ENCODE measurements around the gene WDSUB1. TPM values are rescaled to one million over a fixed set of nuclear protein-coding genes. Genes with fewer than 3 reads are reported as not detected.

WDSUB1 gene
- total RNA-seq, 1 experiment from 2014 or later, result 16.5 TPM

GRCh38 chr2:159204381-159205144 is 81.9 kb downstream of the WDSUB1 start:
- no TSS peak for BruUV-seq (replicated peaks)
- CTCF ChIA-PET, result no interaction called here

GRCh38 chr2:159202568-159203071 is 83.9 kb downstream of the WDSUB1 start:
- Histone ChIP-seq H3K36me3 (ENCODE audit: control insufficient read depth, insufficient read depth, low read length) (no peaks in the 10 kb centered on the region; the same call in 1 of the 2 replicates), H3K9me3 (no peaks in the 10 kb centered on the region), H3K4me3 (ENCODE audit: low read depth, low read length) (no peak overlapping the region), H3K27me3 (replicated peaks; ENCODE audit: control insufficient read depth, insufficient read depth, low read length) (no peaks in the 10 kb centered on the region), H3K4me1 (no peaks in the 10 kb centered on the region)
- Mint-ChIP-seq H3K4me1 (ENCODE audit: low read depth, unreplicated experiment) (no peaks in the 10 kb centered on the region), H3K9me3 (ENCODE audit: unreplicated experiment) (no peaks in the 10 kb centered on the region), H3K27me3 (ENCODE audit: insufficient read depth, unreplicated experiment) (no peaks in the 10 kb centered on the region), H3K36me3 (ENCODE audit: insufficient read depth, unreplicated experiment) (peaks cover 21% of the 10 kb centered on the region), H3K27ac (ENCODE audit: unreplicated experiment) (no peak overlapping the region), H3K4me3 (ENCODE audit: unreplicated experiment) (no peak overlapping the region)
- DNase-seq, result no peak
- TF ChIP-seq CTCF (IDR thresholded peaks at IDR 0.05; ENCODE audit: insufficient read depth in 1 of 2, low read depth in 1 of 2, low read length in 1 of 2, severe bottlenecking in 1 of 2, unreplicated experiment in 1 of 2), result no peak
- no TSS peak for BruUV-seq (replicated peaks)
- intact Hi-C loops (cut with micrococcal nuclease; ENCODE audit: unreplicated experiment), result loop anchor here (5.0 kb wide), 1 partner anchor 1360 kb away; no protein-coding TSS in a partner anchor
- ChIA-PET POLR2A (no interaction called here), CTCF (no interaction called here)

More at GRCh38 chr2:159204381-159205144, 81.9 kb downstream of the WDSUB1 start:
- Histone ChIP-seq H3K9me3 (no peaks in the 10 kb centered on the region), H3K4me1 (no peaks in the 10 kb centered on the region), H3K27me3 (replicated peaks; ENCODE audit: control insufficient read depth, insufficient read depth, low read length) (no peaks in the 10 kb centered on the region), H3K36me3 (ENCODE audit: control insufficient read depth, insufficient read depth, low read length) (no peaks in the 10 kb centered on the region; the same call in 1 of the 2 replicates), H3K4me3 (ENCODE audit: low read depth, low read length) (no peak overlapping the region)
- Mint-ChIP-seq H3K9me3 (ENCODE audit: unreplicated experiment) (no peaks in the 10 kb centered on the region), H3K4me1 (ENCODE audit: low read depth, unreplicated experiment) (no peaks in the 10 kb centered on the region), H3K27ac (ENCODE audit: unreplicated experiment) (no peak overlapping the region), H3K27me3 (ENCODE audit: insufficient read depth, unreplicated experiment) (no peaks in the 10 kb centered on the region), H3K4me3 (ENCODE audit: unreplicated experiment) (no peak overlapping the region), H3K36me3 (ENCODE audit: insufficient read depth, unreplicated experiment) (peaks cover 12% of the 10 kb centered on the region)
- TF ChIP-seq CTCF (IDR thresholded peaks at IDR 0.05; ENCODE audit: insufficient read depth in 1 of 2, low read depth in 1 of 2, low read length in 1 of 2, severe bottlenecking in 1 of 2, unreplicated experiment in 1 of 2), result no peak
- POLR2A ChIA-PET, result no interaction called here
- DNase-seq, result no peak
- intact Hi-C loops (cut with micrococcal nuclease; ENCODE audit: unreplicated experiment), result loop anchor here (5.0 kb wide), 1 partner anchor 1362 kb away; no protein-coding TSS in a partner anchor

- intact Hi-C loops (cut with micrococcal nuclease; ENCODE audit: unreplicated experiment), result loop anchor here (5.0 kb wide), 1 partner anchor 1359 kb away; no protein-coding TSS in a partner anchor
- no peaks in the 10 kb centered on the region for H3K4me1 Mint-ChIP-seq (ENCODE audit: low read depth, unreplicated experiment)
- DNase-seq, result no peak
- no peaks in the 10 kb centered on the region; the same call in 1 of the 2 replicates for H3K36me3 ChIP-seq (ENCODE audit: control insufficient read depth, insufficient read depth, low read length)
- H3K4me1 ChIP-seq, result no peaks in the 10 kb centered on the region
- ChIA-PET CTCF (no interaction called here), POLR2A (no interaction called here)
- no peaks in the 10 kb centered on the region for H3K9me3 ChIP-seq
- no peak overlapping the region for H3K4me3 ChIP-seq (ENCODE audit: low read depth, low read length)
- peaks cover 23% of the 10 kb centered on the region for H3K36me3 Mint-ChIP-seq (ENCODE audit: insufficient read depth, unreplicated experiment)
- no peak for TF ChIP-seq CTCF (IDR thresholded peaks at IDR 0.05; ENCODE audit: insufficient read depth in 1 of 2, low read depth in 1 of 2, low read length in 1 of 2, severe bottlenecking in 1 of 2, unreplicated experiment in 1 of 2)
- H3K27me3 ChIP-seq (replicated peaks; ENCODE audit: control insufficient read depth, insufficient read depth, low read length), result no peaks in the 10 kb centered on the region
- H3K4me3 Mint-ChIP-seq (ENCODE audit: unreplicated experiment), result no peak overlapping the region
- no peaks in the 10 kb centered on the region for H3K9me3 Mint-ChIP-seq (ENCODE audit: unreplicated experiment)
- H3K27ac Mint-ChIP-seq (ENCODE audit: unreplicated experiment), result no peak overlapping the region
- no TSS peak for BruUV-seq (replicated peaks)
- no peaks in the 10 kb centered on the region for H3K27me3 Mint-ChIP-seq (ENCODE audit: insufficient read depth, unreplicated experiment)
Measured at GRCh38 chr2:159201360-159202063, 85.0 kb downstream of the WDSUB1 start.

All from Caco-2 (cell line).